GM15510 (cell line): ENCODE results near the gene OR6B3.

Experiments used
- POLR2A ChIP-seq: IDR thresholded peaks from 3 replicates; pipeline ENCODE4 v1.6.1; 2011; ENCODE audit warnings: borderline replicate concordance; ENCODE audit not compliant: insufficient read length; ENCODE audit errors: extremely low read depth

OR6B3 gene

GRCh38 chr2:240053173-240054155 lies at the start of gene OR6B3:
TSS of gene OR6B3 (minus strand) at chr2:240053521.
- no peak for TF ChIP-seq POLR2A

- TF ChIP-seq POLR2A, result no peak
Observed at GRCh38 chr2:240098349-240098748, 45.0 kb upstream of the OR6B3 start.

- TF ChIP-seq POLR2A, result no peak
Observed at GRCh38 chr2:240095556-240096523, 42.5 kb upstream of the OR6B3 start.

DNA sequence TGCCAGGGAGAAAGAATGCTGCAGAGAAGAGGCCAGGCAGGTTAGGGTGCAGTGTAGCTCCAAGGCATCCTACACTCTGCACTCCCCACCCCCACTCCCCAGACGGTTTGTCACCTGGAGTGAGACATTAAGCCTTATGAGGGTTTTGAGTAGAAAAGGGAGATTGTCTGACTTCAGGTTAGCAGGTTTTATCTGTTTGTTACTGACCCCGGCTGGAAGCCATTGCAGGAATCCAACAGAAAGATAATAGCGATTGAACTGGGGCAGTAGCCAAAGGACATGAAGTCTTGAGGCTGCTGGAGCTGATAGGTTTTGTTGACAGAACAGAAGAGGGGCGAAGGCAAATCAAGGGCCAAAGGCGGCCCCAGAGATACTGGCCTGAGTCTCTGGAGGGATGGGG lies 36.0 kb upstream of the OR6B3 start:
- TF ChIP-seq POLR2A, result no peak

- no peak for TF ChIP-seq POLR2A
Observed at GRCh38 chr2:240086563-240086962, 33.2 kb upstream of the OR6B3 start.

DNA sequence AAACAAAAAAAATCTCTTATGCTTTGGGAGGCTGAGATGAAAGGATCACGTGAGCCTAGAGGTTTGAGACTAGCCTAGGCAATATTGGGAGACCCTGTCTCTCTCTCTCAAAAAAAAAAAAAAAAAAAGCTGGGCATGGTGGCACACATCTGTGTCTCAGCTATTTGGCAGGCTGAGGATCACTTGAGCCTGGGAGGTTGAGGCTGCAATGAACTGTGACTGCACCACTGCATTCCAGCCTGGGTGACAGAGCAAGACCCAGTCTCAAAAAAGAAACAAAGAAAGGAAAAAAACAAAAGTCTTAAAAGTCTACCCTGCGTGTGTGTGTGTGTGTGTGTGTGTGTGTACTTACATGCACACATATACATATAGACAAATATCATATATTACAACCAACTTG lies 25.3 kb upstream of the OR6B3 start:
- TF ChIP-seq POLR2A, result no peak

DNA sequence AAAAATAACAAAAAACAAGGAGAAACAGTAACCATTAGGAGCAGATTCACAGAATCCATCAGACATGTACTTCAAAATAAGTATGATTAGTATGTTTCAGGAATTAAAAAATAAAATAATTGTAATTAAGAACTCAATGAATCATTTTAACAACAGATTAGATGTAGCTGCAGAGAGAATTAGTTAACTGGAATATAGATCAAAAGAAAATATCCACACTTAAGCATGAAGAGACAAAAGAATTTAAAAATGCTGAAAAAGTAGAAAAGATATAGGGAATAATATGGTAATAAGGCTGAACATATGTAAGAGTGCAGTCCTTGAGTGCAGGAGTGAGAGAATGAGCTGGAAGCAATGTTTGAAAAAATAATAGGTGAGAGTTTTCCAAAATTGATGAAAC lies 24.1 kb upstream of the OR6B3 start:
- no peak for TF ChIP-seq POLR2A

- TF ChIP-seq POLR2A, result no peak
Observed at GRCh38 chr2:240074545-240074944, 21.2 kb upstream of the OR6B3 start.

DNA sequence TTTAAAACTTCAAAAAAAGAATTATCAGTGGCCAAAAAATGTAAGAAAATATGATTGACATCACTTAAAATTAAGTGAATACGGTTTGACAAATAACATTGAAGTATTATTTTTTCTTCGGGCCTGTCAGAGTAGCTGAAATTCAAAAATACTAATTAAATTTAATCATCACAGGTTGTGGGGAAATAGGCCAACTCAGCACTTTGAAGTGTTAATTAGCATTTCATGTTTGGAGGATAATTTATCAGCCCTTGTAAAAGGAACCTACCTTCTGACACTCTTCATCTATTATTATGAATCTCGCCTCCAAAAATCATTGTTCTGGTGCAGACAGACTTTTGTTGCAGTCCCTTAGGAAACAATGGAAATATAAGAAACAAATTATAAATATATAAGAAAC lies 17.6 kb upstream of the OR6B3 start:
- TF ChIP-seq POLR2A, result no peak

GRCh38 chr2:240069829-240070228 lies 16.5 kb upstream of the OR6B3 start:
- TF ChIP-seq POLR2A, result no peak

DNA sequence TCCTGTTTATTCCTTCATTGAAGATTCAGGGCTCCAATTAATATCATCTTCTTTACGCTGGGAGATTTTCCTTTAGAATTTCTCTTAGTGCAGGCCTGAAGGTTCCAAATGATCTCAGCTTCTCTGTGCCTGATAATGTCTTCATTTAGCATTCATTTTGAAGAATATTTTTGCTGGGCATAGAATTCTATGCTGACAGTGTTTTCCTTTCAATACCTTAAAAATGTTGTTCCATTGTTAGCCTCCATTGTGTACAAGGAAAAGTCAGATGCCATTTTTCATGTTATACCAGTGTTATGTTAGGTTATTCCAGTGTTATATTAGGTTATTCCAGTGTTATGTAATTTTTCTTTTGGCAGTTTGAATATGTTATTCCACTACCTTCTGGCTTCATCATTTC lies 14.9 kb upstream of the OR6B3 start:
- no peak for TF ChIP-seq POLR2A

DNA sequence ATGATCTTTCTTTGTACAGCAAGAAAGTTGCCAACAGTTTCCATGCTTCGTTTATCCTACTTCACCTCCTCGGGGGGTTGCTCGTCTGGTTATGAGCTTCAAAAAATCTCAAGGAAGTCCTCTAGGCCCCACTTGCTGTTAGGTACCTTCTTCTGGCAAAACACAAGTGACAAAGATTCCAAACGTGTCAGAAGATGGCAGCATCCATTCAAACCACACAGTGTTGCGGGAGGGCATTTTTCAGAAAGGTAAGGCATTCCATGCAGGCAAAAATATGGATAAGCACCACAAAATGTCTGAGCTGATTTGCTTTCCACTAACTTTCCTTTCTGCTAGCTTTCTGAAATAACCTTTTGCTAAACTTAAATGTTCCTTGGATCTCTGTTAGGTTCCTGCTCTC lies 13.2 kb upstream of the OR6B3 start:
- no peak for TF ChIP-seq POLR2A

- TF ChIP-seq POLR2A, result no peak
Observed at GRCh38 chr2:240064898-240065297, 11.6 kb upstream of the OR6B3 start.

GRCh38 chr2:240060977-240061591 lies 7.8 kb upstream of the OR6B3 start:
- TF ChIP-seq POLR2A, result no peak

GRCh38 chr2:240056678-240057077 lies 3.4 kb upstream of the OR6B3 start:
- TF ChIP-seq POLR2A, result no peak
